ENCODE measurements around the gene AKR1C1.
"Not testable (repeated sequence)": the region's sequence is repeated elsewhere in the genome, so short reads cannot be mapped to it uniquely, and the experiment has no call there.

AKR1C1 gene

DNA sequence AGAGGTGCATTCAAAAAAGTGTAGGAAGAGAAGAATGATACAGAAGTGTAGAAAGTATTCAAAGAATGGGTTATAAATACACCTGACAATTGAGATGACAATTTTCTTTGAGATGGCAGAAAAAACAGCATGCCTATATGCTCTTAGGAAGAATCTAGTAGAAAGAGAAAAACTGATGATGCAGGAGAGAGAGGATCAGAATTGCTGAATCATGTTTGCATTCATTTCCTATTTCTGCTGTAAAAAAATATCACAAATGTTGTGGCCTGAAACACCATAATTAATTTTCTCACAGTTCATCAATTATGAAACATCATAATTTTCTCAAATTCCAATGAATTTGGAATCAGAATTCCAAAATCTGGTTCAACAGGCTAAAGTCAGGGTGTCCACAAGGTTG is 9.8 kb upstream of the AKR1C1 start:
- no peak overlapping the region for H3K4me3 ChIP-seq (replicated peaks; ENCODE audit: low read depth, low read length)
- TF ChIP-seq, protein P1, sequence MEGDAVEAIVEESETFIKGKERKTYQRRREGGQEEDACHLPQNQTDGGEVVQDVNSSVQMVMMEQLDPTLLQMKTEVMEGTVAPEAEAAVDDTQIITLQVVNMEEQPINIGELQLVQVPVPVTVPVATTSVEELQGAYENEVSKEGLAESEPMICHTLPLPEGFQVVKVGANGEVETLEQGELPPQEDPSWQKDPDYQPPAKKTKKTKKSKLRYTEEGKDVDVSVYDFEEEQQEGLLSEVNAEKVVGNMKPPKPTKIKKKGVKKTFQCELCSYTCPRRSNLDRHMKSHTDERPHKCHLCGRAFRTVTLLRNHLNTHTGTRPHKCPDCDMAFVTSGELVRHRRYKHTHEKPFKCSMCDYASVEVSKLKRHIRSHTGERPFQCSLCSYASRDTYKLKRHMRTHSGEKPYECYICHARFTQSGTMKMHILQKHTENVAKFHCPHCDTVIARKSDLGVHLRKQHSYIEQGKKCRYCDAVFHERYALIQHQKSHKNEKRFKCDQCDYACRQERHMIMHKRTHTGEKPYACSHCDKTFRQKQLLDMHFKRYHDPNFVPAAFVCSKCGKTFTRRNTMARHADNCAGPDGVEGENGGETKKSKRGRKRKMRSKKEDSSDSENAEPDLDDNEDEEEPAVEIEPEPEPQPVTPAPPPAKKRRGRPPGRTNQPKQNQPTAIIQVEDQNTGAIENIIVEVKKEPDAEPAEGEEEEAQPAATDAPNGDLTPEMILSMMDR (IDR thresholded peaks at IDR 0.05; ENCODE audit: low read length, missing control alignments), result no peak
- no peak for DNase-seq (ENCODE audit: low read depth)

DNA sequence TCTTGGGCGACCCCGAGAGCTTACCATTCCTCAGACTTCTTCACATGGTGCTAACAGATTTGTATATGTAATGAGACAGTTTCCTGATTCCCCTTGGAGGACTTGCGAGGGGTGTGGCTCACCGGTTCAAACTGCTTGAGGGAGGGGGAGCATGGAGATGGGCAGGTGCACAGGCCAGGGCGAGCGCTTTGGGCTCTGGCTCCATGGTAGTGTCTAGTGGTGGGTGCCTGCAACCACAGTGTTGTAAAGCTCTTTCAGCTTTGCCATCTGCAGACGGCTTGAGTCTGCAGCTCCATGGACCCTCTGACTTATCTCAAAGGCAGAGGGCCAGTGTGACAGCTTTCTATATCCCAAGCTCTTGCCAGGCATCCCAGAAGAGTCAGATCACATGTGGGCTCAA is 7.1 kb upstream of the AKR1C1 start:
- H3K4me3 ChIP-seq (replicated peaks; ENCODE audit: low read depth, low read length); DNase-seq (ENCODE audit: low read depth): not testable (repeated sequence)

DNA sequence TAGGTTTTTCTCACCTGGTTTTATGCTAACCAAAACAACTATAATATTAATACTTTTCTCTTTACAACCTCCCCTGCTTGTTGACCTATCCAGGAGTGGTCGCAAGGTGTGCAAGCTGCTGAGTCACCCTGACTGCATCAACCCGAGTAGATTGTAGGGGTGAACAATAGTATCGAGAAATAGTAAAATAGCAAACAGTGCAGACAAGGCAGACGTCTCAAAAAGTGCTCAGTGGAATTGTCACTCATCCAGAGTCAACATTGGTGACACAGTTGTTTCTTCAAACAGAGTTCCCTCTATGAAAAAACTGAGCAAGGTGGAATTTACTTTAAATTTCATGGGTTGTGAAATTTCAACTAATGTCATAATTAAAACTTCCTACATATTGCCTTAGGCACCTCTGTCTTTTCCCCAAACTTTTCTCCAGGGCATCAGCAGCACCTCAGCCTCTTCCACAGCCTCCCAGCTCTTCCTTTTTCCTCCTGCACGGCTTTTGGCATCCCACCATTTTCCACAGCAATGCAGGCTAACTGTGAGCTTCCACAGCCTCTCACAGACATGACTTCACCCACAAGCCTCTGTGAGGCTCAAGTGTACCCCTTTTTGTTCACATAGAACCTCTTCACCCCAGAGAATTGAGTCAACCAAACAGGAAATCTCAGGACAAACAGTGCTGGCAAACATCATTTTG is 6.1 kb upstream of the AKR1C1 start:
- H3K4me3 ChIP-seq (replicated peaks; ENCODE audit: low read depth, low read length); DNase-seq (ENCODE audit: low read depth): not testable (repeated sequence)

DNA sequence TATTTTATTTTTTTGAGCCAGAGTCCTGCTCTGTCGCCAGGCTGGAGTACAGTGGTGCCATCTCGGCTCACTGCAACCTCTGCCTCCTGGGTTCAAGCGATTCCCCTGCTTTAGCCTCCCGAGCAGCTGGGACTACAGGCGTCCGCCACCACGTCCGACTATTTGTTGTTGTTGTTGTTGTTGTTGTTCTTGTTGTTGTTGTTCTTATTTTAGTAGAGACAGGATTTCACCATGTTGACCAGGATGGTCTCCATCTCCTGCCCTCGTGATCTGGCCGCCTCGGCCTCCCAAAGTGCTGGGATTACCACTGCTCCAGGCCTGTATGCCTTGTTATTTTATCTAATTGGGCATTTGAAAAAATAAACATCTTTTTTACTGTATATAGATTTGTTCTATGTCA is 1.7 kb upstream of the AKR1C1 start:
- not testable (repeated sequence) for DNase-seq (ENCODE audit: low read depth); H3K4me3 ChIP-seq (replicated peaks; ENCODE audit: low read depth, low read length)

DNA sequence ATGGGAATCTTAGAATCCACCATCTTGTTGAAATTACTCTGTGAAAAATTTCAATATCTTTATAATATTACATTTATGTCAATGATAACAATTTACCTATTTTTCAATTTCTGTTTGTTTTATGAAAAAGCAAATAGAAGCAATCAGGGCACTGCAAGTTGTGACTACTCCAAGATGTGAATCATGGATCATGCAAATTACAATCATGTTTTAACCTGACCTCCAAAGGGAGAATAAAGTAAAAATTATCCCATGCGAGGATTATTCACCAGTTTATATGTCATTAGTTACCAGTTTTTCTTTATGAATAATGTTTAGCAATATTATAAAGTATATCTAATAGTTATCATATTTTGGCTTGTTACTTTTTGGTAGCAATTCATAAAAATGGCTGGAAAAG is 907 bp upstream of the AKR1C1 start:
- not testable (repeated sequence) for DNase-seq (ENCODE audit: low read depth); H3K4me3 ChIP-seq (replicated peaks; ENCODE audit: low read depth, low read length)

DNA sequence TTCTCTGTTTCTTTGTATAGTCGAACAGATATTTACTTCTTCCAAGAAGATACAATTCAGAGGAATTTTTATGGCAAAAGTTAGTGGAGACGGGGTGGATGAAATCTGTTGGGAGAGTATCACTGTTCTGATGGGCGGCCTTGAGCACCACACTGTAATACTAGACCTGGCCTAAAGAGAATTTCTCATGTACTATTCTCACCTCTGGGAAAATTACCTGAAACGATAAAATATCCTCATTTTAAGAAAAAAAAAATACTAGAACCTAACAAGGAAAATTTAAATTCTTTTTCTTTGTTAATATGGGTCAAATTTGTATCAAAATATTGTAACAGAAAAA is 570 bp downstream of the AKR1C1 start:
- DNase-seq (ENCODE audit: low read depth), result not testable (repeated sequence)
- H3K4me3 ChIP-seq (replicated peaks; ENCODE audit: low read depth, low read length), result peak overlapping the region; percentile 42

DNA sequence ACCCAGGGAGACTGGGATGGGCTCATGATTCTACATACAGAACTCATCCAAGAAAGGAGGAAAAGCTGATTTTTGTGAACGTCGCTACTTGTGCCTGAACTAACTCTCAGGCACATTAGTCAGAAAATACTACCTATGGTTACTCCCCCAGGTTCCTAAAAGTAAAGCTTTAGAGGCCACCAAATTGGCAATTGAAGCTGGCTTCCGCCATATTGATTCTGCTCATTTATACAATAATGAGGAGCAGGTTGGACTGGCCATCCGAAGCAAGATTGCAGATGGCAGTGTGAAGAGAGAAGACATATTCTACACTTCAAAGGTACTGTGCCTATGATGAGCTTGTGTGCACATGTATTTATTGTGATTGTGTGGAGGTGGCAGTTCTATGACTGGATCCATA is 2.5 kb downstream of the AKR1C1 start:
- not testable (repeated sequence) for DNase-seq (ENCODE audit: low read depth); H3K4me3 ChIP-seq (replicated peaks; ENCODE audit: low read depth, low read length)

DNA sequence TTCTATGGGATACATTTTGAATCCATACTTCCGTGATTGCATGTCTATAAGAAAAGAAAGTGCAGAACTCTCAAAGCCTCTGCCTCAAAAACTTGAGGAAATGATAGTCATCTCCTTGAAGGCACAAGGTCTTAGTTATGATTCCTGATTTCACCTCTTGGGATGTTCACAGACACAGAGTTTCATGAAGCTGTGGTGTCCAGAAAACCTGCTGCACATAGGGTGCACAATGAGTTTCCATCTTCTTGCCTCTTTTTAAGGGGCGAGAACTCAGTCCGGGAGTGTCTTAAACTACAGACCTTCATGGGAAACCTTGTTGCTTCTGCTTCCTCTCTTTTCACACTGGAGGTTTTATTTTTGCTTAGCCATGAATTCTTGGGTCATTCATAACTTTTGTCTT is 4.0 kb downstream of the AKR1C1 start:
- not testable (repeated sequence) for H3K4me3 ChIP-seq (replicated peaks; ENCODE audit: low read depth, low read length); DNase-seq (ENCODE audit: low read depth)

DNA sequence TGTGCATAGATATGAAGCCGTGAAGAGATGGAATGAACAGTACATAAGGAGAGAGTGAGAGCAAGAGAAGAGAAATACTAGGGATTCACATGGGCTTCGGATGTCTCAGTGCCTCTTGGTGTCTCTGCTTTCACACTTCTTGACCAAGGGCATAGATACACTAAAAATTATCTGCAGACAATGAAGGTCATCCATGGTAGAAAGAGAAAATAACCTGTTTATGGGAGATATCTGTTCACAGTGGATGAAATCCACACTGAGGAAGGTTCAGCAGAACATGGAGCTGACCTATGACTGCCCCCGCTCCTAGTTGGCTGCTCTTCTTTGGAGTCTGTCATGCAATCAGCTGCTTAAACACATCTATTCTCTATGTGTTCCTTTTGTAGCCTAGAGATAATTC is 6.1 kb downstream of the AKR1C1 start:
- DNase-seq (ENCODE audit: low read depth); H3K4me3 ChIP-seq (replicated peaks; ENCODE audit: low read depth, low read length): not testable (repeated sequence)

DNA sequence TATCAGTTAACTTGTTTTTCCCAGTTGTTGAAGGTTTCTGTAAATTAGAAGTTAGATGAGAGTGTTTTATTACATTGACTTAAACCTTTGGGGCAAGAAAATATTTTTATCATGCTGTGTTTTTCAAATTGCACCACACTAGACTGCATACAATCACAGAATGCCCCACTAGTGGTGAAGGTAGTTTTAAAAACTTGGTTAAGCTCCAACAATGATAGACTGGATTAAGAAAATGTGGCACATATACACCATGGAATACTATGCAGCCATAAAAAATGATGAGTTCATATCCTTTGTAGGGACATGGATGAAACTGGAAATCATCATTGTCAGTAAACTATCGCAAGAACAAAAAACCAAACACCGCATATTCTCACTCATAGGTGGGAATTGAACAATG is 7.1 kb downstream of the AKR1C1 start:
- DNase-seq (ENCODE audit: low read depth); H3K4me3 ChIP-seq (replicated peaks; ENCODE audit: low read depth, low read length): not testable (repeated sequence)

DNA sequence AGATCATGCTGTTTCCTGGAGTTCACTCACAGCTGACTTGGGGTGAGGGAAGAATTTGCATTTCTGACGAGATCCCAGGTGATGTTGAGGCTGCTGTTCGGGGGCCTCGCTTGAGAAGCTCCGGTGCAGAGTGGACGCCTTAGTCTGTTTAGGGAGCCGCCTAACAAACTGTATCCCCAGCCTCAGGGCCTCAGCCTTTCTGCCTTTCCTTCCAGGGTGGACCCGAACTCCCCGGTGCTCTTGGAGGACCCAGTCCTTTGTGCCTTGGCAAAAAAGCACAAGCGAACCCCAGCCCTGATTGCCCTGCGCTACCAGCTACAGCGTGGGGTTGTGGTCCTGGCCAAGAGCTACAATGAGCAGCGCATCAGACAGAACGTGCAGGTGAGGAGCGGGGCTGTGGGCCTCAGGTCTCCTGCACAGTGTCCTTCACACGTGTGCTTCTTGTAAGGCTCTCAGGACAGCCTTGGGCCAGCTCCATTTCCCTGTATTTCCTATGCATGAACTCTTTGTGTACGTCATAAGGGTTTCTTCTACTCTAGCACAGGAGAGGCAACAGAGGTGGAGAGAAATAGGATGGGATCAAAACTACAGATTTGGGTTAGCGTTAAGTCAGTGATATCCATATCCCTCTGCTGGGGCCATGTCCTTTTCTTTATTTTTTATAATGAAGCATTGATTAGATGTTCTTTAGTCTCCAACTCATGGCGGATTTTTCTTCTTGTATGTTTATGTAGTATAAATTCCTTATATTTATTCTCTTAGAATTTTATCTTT is 9.3 kb downstream of the AKR1C1 start:
- DNase-seq (ENCODE audit: low read depth); H3K4me3 ChIP-seq (replicated peaks; ENCODE audit: low read depth, low read length): not testable (repeated sequence)

DNA sequence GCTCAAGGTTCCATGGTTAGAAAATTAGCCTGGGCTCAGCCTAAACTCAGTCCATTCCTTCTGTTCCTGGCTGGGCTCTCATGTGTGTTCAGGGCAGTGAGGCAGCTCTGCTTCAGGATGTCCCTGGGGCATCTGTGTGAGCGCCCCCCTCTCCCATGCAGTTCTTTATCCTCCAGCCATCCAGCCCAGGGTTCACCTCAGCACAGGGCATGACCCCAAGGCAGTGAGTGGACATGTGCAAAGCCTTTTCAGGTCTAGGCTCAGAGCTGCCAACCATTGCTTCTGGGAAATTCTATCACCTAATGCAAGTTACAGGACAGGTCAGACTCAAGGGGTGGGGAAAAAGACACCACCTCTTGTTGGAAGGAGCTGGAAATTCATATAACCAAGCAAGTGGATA is 10.1 kb downstream of the AKR1C1 start:
- not testable (repeated sequence) for H3K4me3 ChIP-seq (replicated peaks; ENCODE audit: low read depth, low read length); DNase-seq (ENCODE audit: low read depth)

DNA sequence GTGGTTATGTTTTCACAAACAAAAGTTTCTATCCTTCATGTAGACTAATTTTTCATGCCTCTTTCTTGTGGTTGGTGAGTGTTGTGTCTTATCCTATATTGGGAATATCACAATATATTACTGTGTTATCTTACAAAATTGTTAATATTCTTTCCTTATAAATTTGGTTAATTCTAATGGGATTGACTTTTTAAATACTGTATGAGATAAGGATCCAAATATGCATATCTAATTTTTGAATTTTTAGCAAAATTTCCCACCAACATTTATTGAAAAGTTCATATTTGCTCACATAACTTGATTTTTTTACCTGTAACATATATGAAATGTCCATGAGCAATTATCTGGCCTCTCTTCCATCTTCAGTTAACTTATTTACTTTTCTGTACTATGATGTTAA is 11.2 kb downstream of the AKR1C1 start:
- not testable (repeated sequence) for DNase-seq (ENCODE audit: low read depth); H3K4me3 ChIP-seq (replicated peaks; ENCODE audit: low read depth, low read length)

DNA sequence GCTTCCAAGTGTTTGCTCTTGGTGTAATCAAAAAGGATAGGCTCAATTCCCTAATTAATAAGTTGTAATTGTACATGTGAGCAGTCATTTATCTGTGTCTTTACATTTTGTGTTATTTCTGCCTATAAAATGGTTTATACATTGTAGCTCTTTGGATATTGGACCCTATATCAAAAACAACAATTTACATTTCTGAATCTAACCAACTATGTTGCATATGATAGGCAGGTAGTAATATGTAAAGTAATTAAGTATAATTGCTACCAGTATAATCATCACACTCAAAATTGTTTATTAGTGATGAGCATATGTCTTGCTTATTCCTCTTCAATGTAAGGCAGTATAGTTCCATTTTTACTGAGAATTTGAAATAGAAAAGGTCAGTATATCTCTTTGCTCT is 13.8 kb downstream of the AKR1C1 start:
- H3K4me3 ChIP-seq (replicated peaks; ENCODE audit: low read depth, low read length), result no peak overlapping the region
- TF ChIP-seq, protein P1 (IDR thresholded peaks at IDR 0.05; ENCODE audit: low read length, missing control alignments), result no peak

More for the DNA sequence above, 13.8 kb downstream of the AKR1C1 start:
- DNase-seq (ENCODE audit: low read depth), result no peak

All from fibroblast of pulmonary artery (primary cell).